ENCODE data around the gene KIF1A.

DNA sequence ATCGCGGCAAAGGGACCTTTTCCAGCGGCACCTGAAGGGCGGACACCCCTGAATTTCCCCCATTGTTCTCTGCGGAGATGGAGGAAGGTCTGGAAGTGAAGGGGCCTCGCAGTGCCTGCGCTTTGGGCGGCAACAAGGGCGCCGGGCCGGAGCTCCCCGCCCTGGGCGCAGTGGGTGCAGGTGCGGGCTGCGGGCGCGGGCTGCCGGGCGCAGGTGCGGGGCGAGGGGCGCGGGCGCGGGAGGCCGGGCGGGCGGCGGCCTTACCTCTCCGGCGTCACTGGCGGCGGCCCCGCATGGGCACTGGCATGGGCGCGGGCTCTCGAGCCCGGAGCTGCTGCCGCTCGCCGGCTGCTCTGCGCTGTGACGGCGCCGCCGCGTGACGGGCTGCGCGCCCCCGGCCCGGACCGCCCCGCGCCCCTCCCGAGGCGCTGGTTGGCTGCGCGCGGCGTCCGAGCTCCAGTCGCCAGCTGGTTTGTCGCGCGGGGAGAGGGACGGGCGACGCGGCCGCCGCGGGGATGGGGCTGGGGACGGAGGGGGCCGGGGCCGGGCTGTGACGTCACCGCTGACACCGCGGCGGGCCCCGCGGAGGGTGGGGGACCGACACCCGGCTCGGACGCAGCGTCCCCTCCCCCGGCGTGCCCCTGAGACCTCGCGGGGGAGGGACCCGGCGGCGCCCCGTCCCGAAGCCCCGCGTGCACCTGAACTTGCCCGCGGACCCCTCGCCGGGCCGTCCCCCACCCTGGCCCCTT is at the start of gene KIF1A:
- TF ChIP-seq TCF7 (IDR thresholded peaks at IDR 0.05; ENCODE audit: borderline replicate concordance) = no peak
- no peak for TF ChIP-seq CREB1 (IDR thresholded peaks at IDR 0.05; ENCODE audit: low read depth)
